H9 (cell line): ENCODE measurements around the gene MANSC4. TPM values are rescaled to one million over a fixed set of nuclear protein-coding genes. Genes with fewer than 3 reads are reported as not detected.

Source experiments
- DNase-seq: peaks from one replicate; pipeline ENCODE4 v3.0.0-alpha.2; 2017
- H2AFZ ChIP-seq: one replicate; pipeline ENCODE4 v1.6.1; 2013; ENCODE audit warnings: mild to moderate bottlenecking, low read length, control low read depth, moderate library complexity
- H2AK5ac ChIP-seq: 2 replicates; pipeline ENCODE4 v1.6.1; 2013; ENCODE audit warnings: low read length, control low read depth, mixed read lengths; ENCODE audit not compliant: insufficient read length
- H2BK120ac ChIP-seq: one replicate; pipeline ENCODE4 v1.6.1; 2013; ENCODE audit warnings: low read depth, mild to moderate bottlenecking, low read length, control low read depth, inconsistent platforms; ENCODE audit not compliant: poor library complexity, severe bottlenecking
- H2BK12ac ChIP-seq: 2 replicates; pipeline ENCODE4 v1.6.1; 2013; ENCODE audit warnings: low read length, control low read depth, mixed read lengths, low read depth; ENCODE audit not compliant: insufficient read length
- H2BK15ac ChIP-seq: 2 replicates; pipeline ENCODE4 v1.6.1; 2013; ENCODE audit warnings: low read depth, low read length, control low read depth
- H2BK20ac ChIP-seq: one replicate; pipeline ENCODE4 v1.6.1; 2013; ENCODE audit warnings: low read depth, mild to moderate bottlenecking, low read length, control low read depth, inconsistent platforms; ENCODE audit not compliant: poor library complexity, severe bottlenecking
- H2BK5ac ChIP-seq: 2 replicates; pipeline ENCODE4 v1.6.1; 2013; ENCODE audit warnings: low read length, control low read depth, mixed read lengths; ENCODE audit not compliant: insufficient read length
- H3K14ac ChIP-seq: 2 replicates; pipeline ENCODE4 v1.6.1; 2013; ENCODE audit warnings: low read length, control low read depth; ENCODE audit not compliant: insufficient read depth
- H3K18ac ChIP-seq: 2 replicates; pipeline ENCODE4 v1.6.1; 2013; ENCODE audit warnings: low read depth, mild to moderate bottlenecking, mixed read lengths, low read length, control low read depth; ENCODE audit not compliant: insufficient read length
- H3K23ac ChIP-seq: 2 replicates; pipeline ENCODE4 v1.6.1; 2013; ENCODE audit warnings: low read length, control low read depth, mixed read lengths, low read depth; ENCODE audit not compliant: insufficient read length
- H3K23me2 ChIP-seq: 2 replicates; pipeline ENCODE4 v1.6.1; 2013; ENCODE audit warnings: low read depth, mild to moderate bottlenecking, mixed read lengths, low read length, control low read depth; ENCODE audit not compliant: insufficient read length, poor library complexity, severe bottlenecking
- H3K27ac ChIP-seq: 2 replicates; pipeline ENCODE4 v1.5.1; 2013; ENCODE audit warnings: low read length, control low read depth, mixed read lengths, low read depth; ENCODE audit not compliant: insufficient read length
- H3K27me3 ChIP-seq: 2 replicates; pipeline ENCODE4 v1.6.1; 2013; ENCODE audit warnings: low read length, control low read depth, inconsistent platforms; ENCODE audit not compliant: insufficient read depth
- H3K4ac ChIP-seq: 2 replicates; pipeline ENCODE4 v1.6.1; 2013; ENCODE audit warnings: low read depth, mild to moderate bottlenecking, control low read depth, inconsistent platforms, low read length, moderate library complexity
- H3K4me1 ChIP-seq: 2 replicates; pipeline ENCODE4 v1.6.1; 2013; ENCODE audit warnings: low read length, control low read depth, inconsistent platforms; ENCODE audit not compliant: insufficient read depth
- H3K4me2 ChIP-seq: 2 replicates; pipeline ENCODE4 v1.6.1; 2013; ENCODE audit warnings: low read length, control low read depth, mixed read lengths; ENCODE audit not compliant: insufficient read length, insufficient read depth
- H3K56ac ChIP-seq: 2 replicates; pipeline ENCODE4 v1.6.1; 2013; ENCODE audit warnings: low read depth, mild to moderate bottlenecking, mixed read lengths, low read length, control low read depth; ENCODE audit not compliant: insufficient read length
- H3K79me1 ChIP-seq: 2 replicates; pipeline ENCODE4 v1.6.1; 2013; ENCODE audit warnings: low read depth, mild to moderate bottlenecking, moderate library complexity, low read length, control low read depth, inconsistent platforms; ENCODE audit not compliant: insufficient read depth, poor library complexity, severe bottlenecking
- H3K79me2 ChIP-seq: 2 replicates; pipeline ENCODE4 v1.6.1; 2013; ENCODE audit warnings: low read length, control low read depth, inconsistent platforms; ENCODE audit not compliant: insufficient read depth
- H3K9ac ChIP-seq: 2 replicates; pipeline ENCODE4 v1.6.1; 2013; ENCODE audit warnings: low read length, control low read depth, mixed read lengths; ENCODE audit not compliant: insufficient read length; ENCODE audit errors: extremely low read depth
- H3K9me3 ChIP-seq: one replicate; pipeline ENCODE4 v1.6.1; 2013; ENCODE audit warnings: low read depth, low read length, inconsistent platforms; ENCODE audit not compliant: control insufficient read depth
- H3T11ph ChIP-seq: one replicate; pipeline ENCODE4 v1.6.1; 2013; ENCODE audit warnings: mild to moderate bottlenecking, low read length, control low read depth, inconsistent platforms
- H4K20me1 ChIP-seq: one replicate; pipeline ENCODE4 v1.6.1; 2013; ENCODE audit not compliant: control insufficient read depth, insufficient read length, insufficient read depth
- H4K5ac ChIP-seq: 2 replicates; pipeline ENCODE4 v1.6.1; 2013; ENCODE audit warnings: low read depth, mild to moderate bottlenecking, mixed read lengths, low read length, control low read depth; ENCODE audit not compliant: insufficient read length
- H4K8ac ChIP-seq: replicated peaks from 2 replicates; pipeline ENCODE4 v1.6.1; 2013; ENCODE audit warnings: low read length, control low read depth, mixed read lengths, low read depth; ENCODE audit not compliant: insufficient read length
- H4K91ac ChIP-seq: 2 replicates; pipeline ENCODE4 v1.6.1; 2013; ENCODE audit warnings: low read depth, mild to moderate bottlenecking, moderate library complexity, mixed read lengths, low read length, control low read depth; ENCODE audit not compliant: insufficient read length
- H3K27ac Mint-ChIP-seq, 3 experiments: 2 replicates in 2 of 3; 3 replicates in 1 of 3; pipeline ENCODE4 v1.8.0; 2020 to 2021; ENCODE audit warnings: mixed read lengths in 3 of 3, mild to moderate bottlenecking in 1 of 3, moderate library complexity in 1 of 3
- H3K27me3 Mint-ChIP-seq: 2 replicates; pipeline ENCODE4 v1.8.0; 2021; ENCODE audit warnings: low read depth, mild to moderate bottlenecking, moderate library complexity, mixed read lengths
- H3K36me3 Mint-ChIP-seq, 3 experiments: 2 replicates in 2 of 3; 3 replicates in 1 of 3; pipeline ENCODE4 v1.8.0; 2020 to 2021; ENCODE audit warnings: low read depth in 3 of 3, mixed read lengths in 3 of 3; ENCODE audit not compliant: insufficient read depth in 1 of 3
- H3K4me1 Mint-ChIP-seq, 2 experiments: 2 replicates each; pipeline ENCODE4 v1.8.0; 2020; ENCODE audit warnings: mixed read lengths in 2 of 2
- H3K4me3 Mint-ChIP-seq, 2 experiments: 2 replicates in 1 of 2; 3 replicates in 1 of 2; pipeline ENCODE4 v1.8.0; 2020 to 2021; ENCODE audit warnings: mild to moderate bottlenecking in 2 of 2, mixed read lengths in 2 of 2, moderate library complexity in 1 of 2
- H3K9me3 Mint-ChIP-seq, 2 experiments: 2 replicates in 1 of 2; 3 replicates in 1 of 2; pipeline ENCODE4 v1.8.0; 2020; ENCODE audit warnings: mild to moderate bottlenecking in 2 of 2, mixed read lengths in 2 of 2, moderate library complexity in 1 of 2
- CTCF ChIP-seq: fragments of 200-600 bp; sonication (generic); conservative IDR thresholded peaks from 3 replicates; pipeline ENCODE4 v1.8.0; 2021; ENCODE audit warnings: antibody characterized with exemption, mild to moderate bottlenecking
- WGBS: extraction: QIAGEN DNeasy Blood & Tissue Kit; methylation state at CpG from one replicate; pipeline ENCODE4 v1.1.7; 2013; ENCODE audit warnings: missing lambda C conversion rate, low lambda C conversion rate, mixed read lengths; ENCODE audit not compliant: insufficient read length; ENCODE audit errors: extremely low coverage; 5-methylcytosine and 5-hydroxymethylcytosine counted together
- total RNA-seq: library from RNA; stranded (reverse); gene quantifications from 2 replicates; pipeline ENCODE4 v1.2.1, GENCODE V29; 2021

MANSC4 gene
- total RNA-seq, 1 experiment from 2014 or later = not detected

DNA sequence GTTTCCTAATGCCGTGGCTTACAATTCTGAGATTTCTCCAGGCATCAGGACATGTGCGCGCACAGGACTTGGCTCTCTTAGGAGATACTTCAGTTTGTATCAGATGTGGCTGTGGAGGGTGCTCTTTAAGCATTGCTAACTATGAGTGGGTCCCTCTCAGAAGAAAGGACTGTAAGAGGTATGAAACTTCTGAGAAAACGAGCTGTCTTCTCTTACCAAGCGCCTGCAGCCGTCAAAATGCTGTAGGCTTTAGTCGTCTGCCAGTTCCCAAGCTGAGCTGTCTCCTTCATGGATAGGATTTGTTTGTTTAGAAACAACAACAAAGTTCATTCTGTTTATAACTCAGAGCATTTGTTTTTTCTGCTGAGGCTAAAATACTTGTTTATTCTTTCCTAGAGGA lies 16.1 kb upstream of the MANSC4 start:
- no peak overlapping the region for H4K5ac ChIP-seq
- H3K23me2 ChIP-seq = no peaks in the 10 kb centered on the region
- H2BK15ac ChIP-seq = no peak overlapping the region
- Mint-ChIP-seq H3K36me3 (peaks cover 23 to 74% (median 65%) of the 10 kb centered on the region in 3 experiments; a peak in 6 of 7 replicates), H3K4me3 (no peak overlapping the region), H3K27ac (no peak overlapping the region), H3K9me3 (no peaks in the 10 kb centered on the region), H3K4me1 (peaks cover 0 to 2% of the 10 kb centered on the region in 2 experiments; a peak in 1 of 4 replicates), H3K27me3 (no peaks in the 10 kb centered on the region)
- H2BK12ac ChIP-seq = no peak overlapping the region
- no peak for DNase-seq
- H3K4me1 ChIP-seq = no peaks in the 10 kb centered on the region
- no peak overlapping the region for H4K8ac ChIP-seq
- no peak overlapping the region for H3K4me2 ChIP-seq
- no peak overlapping the region for H2BK120ac ChIP-seq
- no peak overlapping the region for H2AFZ ChIP-seq
- H2BK5ac ChIP-seq = no peak overlapping the region
- no peak overlapping the region for H4K91ac ChIP-seq
- no peak overlapping the region for H3K18ac ChIP-seq
- no peak overlapping the region for H3K4ac ChIP-seq
- no peak overlapping the region for H2AK5ac ChIP-seq
- H3K27me3 ChIP-seq = no peaks in the 10 kb centered on the region
- WGBS = no CpG with 5 or more reads among the region's 7 CpGs
- no peak overlapping the region for H3T11ph ChIP-seq
- H3K56ac ChIP-seq = no peak overlapping the region
- no peak overlapping the region for H3K27ac ChIP-seq
- TF ChIP-seq CTCF = no peak
- H3K79me1 ChIP-seq = no peaks in the 10 kb centered on the region
- no peak overlapping the region for H3K23ac ChIP-seq
- no peak overlapping the region for H3K14ac ChIP-seq
- H3K9ac ChIP-seq = no peak overlapping the region
- H2BK20ac ChIP-seq = no peak overlapping the region
- H3K9me3 ChIP-seq = no peaks in the 10 kb centered on the region
- H4K20me1 ChIP-seq = no peaks in the 10 kb centered on the region
- H3K79me2 ChIP-seq = no peaks in the 10 kb centered on the region; the same call in 1 of the 2 replicates
